OCI-LY3 (cell line): ENCODE data around the gene ACSS2.

ENCODE experiments used
- H2AFZ ChIP-seq: fragments of 200-600, 300-600 bp; shearing (Covaris generic); 2 replicates; pipeline ENCODE4 v1.6.0; 2014; ENCODE audit warnings: antibody characterized with exemption, low read depth, low read length
- H3K27ac ChIP-seq: fragments of 200-600, 300-600 bp; sonication (generic); 2 replicates; pipeline ENCODE4 v1.5.1; 2014; ENCODE audit warnings: mild to moderate bottlenecking, low read length, moderate library complexity, mixed read lengths
- H3K27me3 ChIP-seq: fragments of 200-600, 300-600 bp; sonication (generic); 2 replicates; pipeline ENCODE4 v1.6.1; 2014; ENCODE audit warnings: low read depth, low read length, mixed read lengths
- H3K36me3 ChIP-seq: fragments of 200-600, 300-600 bp; sonication (generic); replicated peaks from 2 replicates; pipeline ENCODE3; 2014; ENCODE audit warnings: low read depth, low read length, mixed read lengths
- H3K4me1 ChIP-seq: fragments of 300-600, 200-600 bp; sonication (generic); 2 replicates; pipeline ENCODE4 v1.6.1; 2014; ENCODE audit warnings: low read length, mixed read lengths
- H3K4me2 ChIP-seq: fragments of 200-600, 300-600 bp; sonication (generic); 2 replicates; pipeline ENCODE4 v1.6.1; 2014; ENCODE audit warnings: low read length, mixed read lengths
- H3K4me3 ChIP-seq: fragments of 300-600, 200-600 bp; sonication (generic); 2 replicates; pipeline ENCODE4 v1.5.1; 2014; ENCODE audit warnings: antibody characterized with exemption, mild to moderate bottlenecking, low read length, moderate library complexity
- H3K79me2 ChIP-seq: fragments of 300-600, 200-600 bp; shearing (Covaris generic); 2 replicates; pipeline ENCODE4 v1.6.1; 2014; ENCODE audit warnings: mild to moderate bottlenecking, low read length, mixed read lengths
- H3K9ac ChIP-seq: fragments of 300-600, 200-600 bp; shearing (Covaris generic); 2 replicates; pipeline ENCODE4 v1.6.0; 2014; ENCODE audit warnings: mild to moderate bottlenecking, low read length, moderate library complexity
- H3K9me3 ChIP-seq: fragments of 200-600, 300-600 bp; shearing (Covaris generic); 2 replicates; pipeline ENCODE4 v1.6.1; 2014; ENCODE audit warnings: low read length, mixed read lengths; ENCODE audit not compliant: insufficient read depth
- H4K20me1 ChIP-seq: fragments of 200-600, 300-600 bp; sonication (generic); 2 replicates; pipeline ENCODE4 v1.6.1; 2016; ENCODE audit warnings: low read length, mixed read lengths; ENCODE audit not compliant: insufficient read depth
- EZH2phosphoT487 ChIP-seq: fragments of 200-600 bp; shearing (Covaris generic); IDR thresholded peaks from 2 replicates; pipeline ENCODE4 v1.6.1; 2018; ENCODE audit warnings: antibody characterized with exemption, mixed run types, low read depth
- TF ChIP-seq, protein P1 (sequence below): fragments of 200-600, 300-600 bp; sonication (generic); IDR thresholded peaks from 2 replicates; pipeline ENCODE4 v1.5.1; 2014; ENCODE audit warnings: antibody characterized with exemption, low read length, low read depth

The ACSS2 gene

GRCh38 chr20:34849778-34850177, 26.6 kb upstream of the ACSS2 start:
- no peak overlapping the region for H3K4me2 ChIP-seq
- H3K4me1 ChIP-seq = no peaks in the 10 kb centered on the region
- no peak overlapping the region for H3K27ac ChIP-seq
- H2AFZ ChIP-seq = no peak overlapping the region
- no peaks in the 10 kb centered on the region for H3K27me3 ChIP-seq
- no peak overlapping the region for H3K4me3 ChIP-seq
- no peak overlapping the region for H3K9ac ChIP-seq
- TF ChIP-seq, protein P1, sequence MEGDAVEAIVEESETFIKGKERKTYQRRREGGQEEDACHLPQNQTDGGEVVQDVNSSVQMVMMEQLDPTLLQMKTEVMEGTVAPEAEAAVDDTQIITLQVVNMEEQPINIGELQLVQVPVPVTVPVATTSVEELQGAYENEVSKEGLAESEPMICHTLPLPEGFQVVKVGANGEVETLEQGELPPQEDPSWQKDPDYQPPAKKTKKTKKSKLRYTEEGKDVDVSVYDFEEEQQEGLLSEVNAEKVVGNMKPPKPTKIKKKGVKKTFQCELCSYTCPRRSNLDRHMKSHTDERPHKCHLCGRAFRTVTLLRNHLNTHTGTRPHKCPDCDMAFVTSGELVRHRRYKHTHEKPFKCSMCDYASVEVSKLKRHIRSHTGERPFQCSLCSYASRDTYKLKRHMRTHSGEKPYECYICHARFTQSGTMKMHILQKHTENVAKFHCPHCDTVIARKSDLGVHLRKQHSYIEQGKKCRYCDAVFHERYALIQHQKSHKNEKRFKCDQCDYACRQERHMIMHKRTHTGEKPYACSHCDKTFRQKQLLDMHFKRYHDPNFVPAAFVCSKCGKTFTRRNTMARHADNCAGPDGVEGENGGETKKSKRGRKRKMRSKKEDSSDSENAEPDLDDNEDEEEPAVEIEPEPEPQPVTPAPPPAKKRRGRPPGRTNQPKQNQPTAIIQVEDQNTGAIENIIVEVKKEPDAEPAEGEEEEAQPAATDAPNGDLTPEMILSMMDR = no peak
- TF ChIP-seq EZH2phosphoT487 = no peak
- H4K20me1 ChIP-seq = no peaks in the 10 kb centered on the region
- no peaks in the 10 kb centered on the region for H3K9me3 ChIP-seq
- no peaks in the 10 kb centered on the region for H3K36me3 ChIP-seq
- H3K79me2 ChIP-seq = no peaks in the 10 kb centered on the region

GRCh38 chr20:34850969-34851368, 25.4 kb upstream of the ACSS2 start:
- no peaks in the 10 kb centered on the region for H3K4me1 ChIP-seq
- no peaks in the 10 kb centered on the region for H3K79me2 ChIP-seq
- H2AFZ ChIP-seq = no peak overlapping the region
- H3K27ac ChIP-seq = no peak overlapping the region
- TF ChIP-seq EZH2phosphoT487 = no peak
- TF ChIP-seq, protein P1 = no peak
- H3K4me3 ChIP-seq = no peak overlapping the region
- no peak overlapping the region for H3K9ac ChIP-seq
- H4K20me1 ChIP-seq = no peaks in the 10 kb centered on the region
- no peak overlapping the region for H3K4me2 ChIP-seq
- H3K27me3 ChIP-seq = no peaks in the 10 kb centered on the region
- H3K36me3 ChIP-seq = no peaks in the 10 kb centered on the region
- H3K9me3 ChIP-seq = no peaks in the 10 kb centered on the region

GRCh38 chr20:34852298-34852697, 24.1 kb upstream of the ACSS2 start:
- H3K4me3 ChIP-seq = no peak overlapping the region
- no peaks in the 10 kb centered on the region for H3K79me2 ChIP-seq
- H3K27ac ChIP-seq = no peak overlapping the region
- H3K4me2 ChIP-seq = no peak overlapping the region
- H3K9ac ChIP-seq = no peak overlapping the region
- H4K20me1 ChIP-seq = no peaks in the 10 kb centered on the region
- no peaks in the 10 kb centered on the region for H3K27me3 ChIP-seq
- no peaks in the 10 kb centered on the region for H3K9me3 ChIP-seq
- no peaks in the 10 kb centered on the region for H3K36me3 ChIP-seq
- TF ChIP-seq, protein P1 = no peak
- no peak for TF ChIP-seq EZH2phosphoT487
- H3K4me1 ChIP-seq = no peaks in the 10 kb centered on the region
- H2AFZ ChIP-seq = no peak overlapping the region

- H3K27me3 ChIP-seq = no peaks in the 10 kb centered on the region
- H3K36me3 ChIP-seq = no peaks in the 10 kb centered on the region
- no peak overlapping the region for H3K4me3 ChIP-seq
- H4K20me1 ChIP-seq = no peaks in the 10 kb centered on the region
- no peaks in the 10 kb centered on the region for H3K4me1 ChIP-seq
- H3K4me2 ChIP-seq = no peak overlapping the region
- TF ChIP-seq, protein P1 = no peak
- no peak for TF ChIP-seq EZH2phosphoT487
- H3K79me2 ChIP-seq = no peaks in the 10 kb centered on the region
- no peaks in the 10 kb centered on the region for H3K9me3 ChIP-seq
- no peak overlapping the region for H2AFZ ChIP-seq
- H3K27ac ChIP-seq = no peak overlapping the region
- H3K9ac ChIP-seq = no peak overlapping the region
These were observed 17.0 kb upstream of the ACSS2 start for GRCh38 chr20:34859367-34859766.
